Epidermal melanocyte (primary cell): ENCODE measurements around the gene BCL2L13.
"Not testable (repeated sequence)": the region's sequence is repeated elsewhere in the genome, so short reads cannot be mapped to it uniquely, and the experiment has no call there.

Source experiments
- DNase-seq: peaks from one replicate; pipeline ENCODE4 v3.0.0; 2011; ENCODE audit warnings: low spot score; ENCODE audit not compliant: insufficient read length

Gene BCL2L13

DNA sequence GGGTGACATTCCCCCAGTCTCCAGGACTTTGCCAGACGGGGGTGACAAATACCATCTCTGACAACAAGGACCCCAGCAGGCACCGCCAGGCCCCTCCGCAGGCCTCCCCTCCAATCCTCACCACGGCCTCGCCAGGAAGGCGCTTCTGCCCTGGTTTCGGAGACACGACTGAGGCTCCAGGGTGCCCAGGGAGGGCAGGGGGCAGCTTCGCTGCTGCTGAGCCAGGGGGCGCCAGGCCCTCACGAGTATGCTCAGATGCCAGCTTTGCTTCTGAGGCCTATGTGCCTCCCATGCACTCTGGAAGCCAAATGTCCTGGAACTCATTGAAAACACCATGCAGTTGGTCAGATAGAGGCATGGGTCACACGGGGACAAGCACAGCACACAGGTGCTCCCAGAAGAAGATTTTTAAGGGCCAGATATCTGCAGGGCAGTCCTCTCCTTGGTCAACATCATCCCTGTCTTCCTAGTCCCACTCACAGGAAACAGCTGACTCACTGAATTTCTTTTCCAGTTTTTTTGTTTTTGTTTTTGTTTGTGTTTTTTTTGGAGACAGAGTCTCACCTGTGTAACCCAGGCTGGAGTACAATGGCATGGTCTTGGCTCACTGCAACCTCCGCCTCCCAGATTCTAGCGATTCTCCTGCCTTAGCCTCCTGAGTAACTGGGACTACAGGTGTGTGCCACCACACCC lies 115.8 kb downstream of the BCL2L13 start:
- DNase-seq: no peak

- no peak for DNase-seq
Observed at GRCh38 chr22:17761138-17761488, 122.6 kb downstream of the BCL2L13 start.

DNA sequence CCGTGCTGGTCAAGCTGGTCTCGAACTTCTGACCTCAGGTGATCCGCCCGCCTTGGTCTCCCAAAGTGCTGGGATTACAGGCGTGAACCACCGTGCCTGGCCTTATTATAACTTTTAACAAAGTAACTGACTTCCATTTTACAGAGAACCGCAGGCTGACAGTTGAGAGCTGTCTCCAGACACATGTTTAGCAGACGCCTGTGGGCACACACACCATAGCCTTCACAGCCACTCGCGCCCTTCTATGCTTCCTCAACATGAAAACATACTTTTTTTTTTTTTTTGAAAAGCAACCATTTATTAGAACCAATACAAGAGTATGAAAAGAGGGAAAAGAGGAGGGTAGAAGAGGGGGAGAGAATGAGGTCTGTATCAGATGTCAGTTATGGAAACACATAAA lies 124.9 kb downstream of the BCL2L13 start:
- not testable (repeated sequence) for DNase-seq

- no peak for DNase-seq
Observed at GRCh38 chr22:17764036-17764435, 125.5 kb downstream of the BCL2L13 start.

GRCh38 chr22:17764852-17765251 lies 126.3 kb downstream of the BCL2L13 start:
- DNase-seq: not testable (repeated sequence)

DNA sequence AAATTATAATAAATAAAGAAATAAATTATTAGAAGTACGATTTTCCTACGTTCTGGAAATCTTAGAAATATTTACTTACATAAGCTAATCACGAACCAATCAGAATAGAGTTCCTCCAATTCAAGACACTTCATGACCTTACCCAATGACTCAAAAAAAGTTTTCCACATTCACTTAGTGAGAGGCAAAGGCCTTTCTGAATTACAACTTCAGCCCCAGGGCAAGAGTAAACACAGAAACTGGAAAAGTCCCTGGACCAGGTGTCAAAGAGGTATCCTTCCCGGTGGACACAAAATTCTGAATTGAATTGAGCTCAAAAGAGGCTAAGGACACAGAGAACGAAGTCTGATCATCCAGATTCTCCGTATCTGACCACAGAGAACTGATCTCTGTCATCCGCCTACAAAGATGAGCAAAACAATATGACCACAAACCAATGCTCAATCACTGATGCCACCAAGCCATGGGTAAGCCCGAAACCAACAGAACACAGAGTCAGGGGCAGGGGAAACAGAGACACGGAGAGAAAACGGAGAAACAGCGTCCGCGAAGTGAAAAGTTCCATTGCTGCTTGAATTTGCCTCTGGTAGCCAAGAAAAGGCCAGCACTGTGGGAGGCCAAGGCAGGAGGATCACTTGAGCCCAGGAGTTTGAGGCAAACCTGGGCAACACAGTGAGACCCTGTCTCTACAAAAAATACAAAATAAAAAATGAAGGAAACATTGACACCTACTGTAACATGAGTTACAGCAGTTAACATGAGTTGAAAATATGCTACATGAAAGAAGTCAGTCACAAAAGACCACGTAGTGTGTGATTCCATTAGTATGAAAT lies 128.9 kb downstream of the BCL2L13 start:
- DNase-seq: no peak

GRCh38 chr22:17769013-17769715 lies 130.6 kb downstream of the BCL2L13 start:
- DNase-seq: no peak

DNA sequence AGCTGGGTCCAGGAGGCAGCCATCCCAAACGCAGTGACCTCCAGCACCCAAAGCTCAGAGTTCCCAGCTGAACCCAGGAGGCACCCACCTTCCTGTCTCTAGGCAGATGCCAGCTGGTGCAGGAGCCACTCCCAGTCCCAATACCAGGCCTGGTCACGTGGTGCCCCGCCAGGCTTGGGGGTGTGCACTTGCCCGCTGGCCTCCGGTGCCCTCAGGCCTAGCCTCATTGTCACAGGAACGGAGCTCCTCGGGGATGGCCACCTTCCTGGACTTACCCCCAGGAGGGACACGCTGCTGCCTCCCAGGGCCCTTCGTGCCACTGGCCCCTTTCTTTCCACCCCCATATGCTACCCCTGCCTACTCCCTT lies 131.1 kb downstream of the BCL2L13 start:
- no peak for DNase-seq

DNA sequence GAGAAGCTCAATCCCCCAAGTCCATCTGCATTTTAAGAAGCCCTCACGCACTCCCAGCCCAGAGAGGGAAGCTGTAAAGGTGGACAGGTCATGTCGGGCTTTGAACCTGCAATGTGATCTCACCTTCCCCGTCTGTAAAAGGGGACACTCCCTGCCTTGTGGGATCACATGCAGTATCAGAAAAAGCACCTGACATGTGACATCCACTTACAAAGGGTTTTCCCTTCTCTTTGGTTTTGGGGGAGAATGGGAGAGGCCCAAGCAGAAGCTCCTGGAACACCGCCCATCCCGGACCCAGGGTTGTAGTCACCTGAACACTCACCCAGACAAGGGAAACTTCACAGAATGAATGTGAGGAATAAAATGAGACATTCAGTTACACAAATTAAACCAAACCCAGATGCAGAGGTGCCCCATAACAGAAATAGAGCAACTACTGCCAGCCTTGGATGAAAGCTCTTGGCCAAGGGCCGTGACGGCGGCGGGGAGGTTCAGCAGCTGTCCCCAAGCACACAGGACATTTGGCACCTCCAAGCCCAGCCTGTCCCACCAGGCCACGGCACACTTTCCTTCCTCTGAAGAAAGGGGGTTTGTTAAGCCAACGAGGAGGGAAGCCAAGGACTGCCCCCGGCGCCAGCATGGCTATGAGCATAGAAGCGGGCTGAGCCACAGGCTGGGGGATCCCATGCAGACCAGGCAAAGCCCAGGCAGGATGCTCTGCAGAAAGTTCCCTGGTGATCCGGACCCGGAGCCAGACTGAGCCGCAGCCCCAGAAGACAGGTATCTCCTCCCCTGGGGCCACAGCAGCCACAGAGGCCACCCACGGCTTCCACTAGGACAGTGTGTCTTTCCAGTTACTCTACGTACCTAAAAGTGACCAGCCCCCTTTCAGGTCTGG lies 131.9 kb downstream of the BCL2L13 start:
- no peak for DNase-seq

DNA sequence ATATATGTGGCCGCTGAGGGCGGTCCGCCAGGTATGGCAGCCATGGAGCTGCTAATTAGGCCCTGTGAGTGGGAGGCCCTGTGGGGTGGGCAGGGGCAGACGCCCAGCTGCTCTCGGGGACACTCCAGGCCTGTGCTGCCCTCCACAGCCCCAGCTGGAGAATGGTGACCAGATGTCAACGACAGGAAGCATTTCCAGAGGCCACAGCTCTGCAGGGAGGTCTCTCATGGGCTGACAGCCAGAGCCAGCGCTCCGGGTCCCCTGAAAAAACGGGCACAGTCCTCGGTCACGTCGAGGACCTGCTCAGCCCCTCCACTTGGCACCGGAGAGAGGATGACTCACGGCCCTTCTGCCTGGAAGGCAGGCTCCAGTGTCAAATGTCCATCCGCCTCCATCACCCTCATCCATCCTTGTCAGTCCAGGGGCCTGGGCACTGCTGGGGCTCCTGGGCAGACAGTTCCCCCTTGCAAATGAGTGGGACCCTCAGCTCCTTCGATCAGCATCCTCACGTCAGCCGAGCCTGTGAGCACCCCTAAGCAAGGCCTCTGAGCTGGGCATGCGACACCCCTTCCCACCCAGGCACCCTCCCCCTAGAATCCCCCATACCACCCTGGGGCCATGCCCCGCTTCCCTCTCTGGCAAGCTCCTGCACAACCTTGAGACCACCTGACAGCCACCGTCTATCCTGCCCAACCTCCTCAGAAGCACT lies 133.8 kb downstream of the BCL2L13 start:
- no peak for DNase-seq

- DNase-seq: no peak
Observed at GRCh38 chr22:17772958-17773605, 134.5 kb downstream of the BCL2L13 start.

DNA sequence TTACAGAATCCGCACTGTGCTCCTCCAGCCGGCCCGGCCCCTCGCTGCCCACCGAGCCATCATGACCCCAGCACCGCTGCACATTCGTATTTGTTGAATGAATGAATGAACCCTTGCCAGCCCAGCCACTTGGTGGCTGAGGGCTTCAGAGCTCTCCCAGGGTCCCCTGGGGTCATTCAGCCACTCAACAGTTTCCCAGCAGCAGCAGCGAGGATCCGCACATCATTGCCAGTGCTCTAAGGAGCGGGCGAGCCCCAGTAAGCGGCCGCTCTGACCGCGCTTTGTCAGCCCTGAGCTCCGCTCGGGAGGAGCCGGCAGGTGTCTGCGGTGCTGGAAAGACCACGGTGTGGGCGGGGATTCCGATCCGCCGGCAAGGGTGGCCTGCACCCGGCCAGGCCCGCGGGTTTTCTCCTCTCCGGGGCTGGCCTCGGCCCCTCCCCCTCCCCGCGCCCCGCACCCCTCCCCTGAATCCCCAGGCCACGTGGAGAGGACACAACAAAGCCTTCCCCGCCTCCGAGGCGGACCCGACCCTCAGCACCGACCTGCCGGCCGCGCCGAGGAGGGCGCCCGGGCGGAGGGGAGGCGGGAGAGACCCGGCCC lies 135.1 kb downstream of the BCL2L13 start:
- no peak for DNase-seq

- no peak for DNase-seq
Observed at GRCh38 chr22:17774206-17774925, 135.8 kb downstream of the BCL2L13 start, which contains the start of gene BID. TSS of gene BID (minus strand) at chr22:17774469. CDS start at chr22:17750116, 24,353 bp downstream.

DNA sequence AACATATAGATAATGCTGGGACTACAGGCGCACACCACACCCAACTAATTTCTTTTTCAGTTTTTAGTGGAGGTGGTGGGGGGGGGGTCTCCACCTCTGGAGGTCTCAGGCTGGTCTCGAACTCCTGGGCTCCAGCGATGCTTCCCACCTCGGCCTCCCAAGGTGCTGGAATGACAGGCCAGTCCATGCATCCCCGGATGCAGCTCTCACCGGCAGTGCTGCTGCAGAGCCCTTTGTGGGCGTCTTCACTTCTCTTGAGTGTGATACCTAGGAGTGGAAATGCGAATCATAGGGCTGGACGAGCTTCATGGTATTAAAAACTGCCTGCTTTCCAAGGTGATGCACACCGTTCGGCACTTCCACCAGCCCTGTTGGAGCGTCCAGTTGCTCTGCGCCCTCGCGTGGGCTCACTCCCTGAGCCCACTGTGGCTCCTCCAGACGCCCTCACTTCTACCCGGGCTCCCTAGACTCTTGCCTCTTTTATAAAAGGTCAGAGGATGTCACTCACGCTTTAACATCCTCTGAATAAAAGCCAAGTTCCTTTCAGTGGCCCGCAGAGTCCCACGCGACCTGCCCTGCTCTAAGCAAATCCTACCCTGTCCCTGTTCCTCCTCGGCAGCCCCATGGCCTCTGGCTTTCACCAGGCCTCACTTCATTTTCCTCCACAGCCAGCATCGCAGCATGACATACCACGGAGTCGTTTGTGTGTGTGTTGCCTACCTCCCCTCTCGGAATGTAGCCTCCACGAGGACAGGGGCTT lies 136.5 kb downstream of the BCL2L13 start:
- DNase-seq: no peak

DNA sequence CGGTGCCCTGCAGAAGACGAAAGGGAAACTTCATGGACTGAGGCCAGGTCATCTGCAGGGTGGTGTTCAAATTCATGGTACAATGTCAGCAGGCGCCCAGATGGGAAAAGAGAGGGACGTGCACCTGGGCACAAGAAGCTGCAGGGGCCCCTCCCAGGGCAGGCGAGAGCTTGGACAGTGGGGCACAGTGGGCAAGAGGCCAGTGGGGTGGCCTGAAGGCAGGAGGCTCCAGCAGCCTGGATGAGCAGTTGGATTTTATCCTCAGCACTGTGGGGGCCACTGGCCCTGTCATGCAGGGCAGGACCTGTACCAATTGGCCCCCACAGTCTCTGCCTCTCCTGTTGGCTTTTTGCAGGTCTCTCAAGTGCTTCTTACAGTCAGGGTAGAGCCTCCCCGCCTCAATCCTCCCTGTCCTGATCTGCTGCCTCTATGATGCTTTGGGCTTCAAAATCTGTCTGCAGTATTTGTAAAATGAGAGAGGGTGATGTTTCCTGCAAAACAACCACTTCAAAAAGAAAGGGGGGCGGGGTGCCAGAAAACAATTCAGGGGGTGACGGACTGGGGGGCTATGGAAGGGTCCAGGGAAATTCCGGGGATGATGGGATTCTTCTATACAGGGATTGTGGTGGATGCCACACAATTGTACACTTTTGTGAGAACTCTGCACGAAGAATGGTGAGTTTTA lies 137.4 kb downstream of the BCL2L13 start:
- DNase-seq: no peak

DNA sequence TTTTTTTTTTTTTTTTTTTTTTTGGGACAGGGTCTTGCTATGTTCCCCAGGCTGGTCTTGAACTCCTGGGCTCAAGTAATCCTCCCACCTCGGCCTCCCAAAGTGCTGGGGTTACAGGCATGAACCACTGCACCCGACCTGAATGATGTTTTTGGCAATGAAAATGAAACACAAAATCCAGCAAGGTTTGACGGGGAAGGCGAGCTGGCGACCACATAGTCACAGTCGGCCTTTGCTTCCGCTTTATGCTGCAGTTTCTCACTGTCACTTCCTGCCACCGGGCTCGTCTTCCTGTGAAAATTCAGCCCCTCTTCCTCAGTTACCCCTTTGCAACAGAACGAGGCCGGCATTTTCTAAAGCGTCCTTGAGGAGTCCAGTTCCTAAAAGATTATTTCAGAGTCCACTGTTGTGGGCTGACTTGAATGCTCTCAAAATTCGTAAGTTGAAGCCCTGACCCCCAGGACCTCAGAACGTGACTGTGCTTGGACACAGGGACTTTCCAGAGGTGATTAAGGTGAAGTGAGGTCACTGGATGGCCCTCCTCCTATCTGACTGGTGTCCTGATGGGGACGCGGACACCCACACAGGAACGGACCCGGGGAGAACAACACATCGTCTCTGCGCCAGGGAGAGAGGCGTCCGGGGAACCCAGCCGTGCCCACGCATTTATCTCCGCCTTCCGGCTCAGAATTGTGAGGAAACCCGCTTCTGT lies 138.6 kb downstream of the BCL2L13 start:
- DNase-seq: no peak

- no peak for DNase-seq
Observed at GRCh38 chr22:17777717-17778044, 139.1 kb downstream of the BCL2L13 start.
